GM19438 (cell line): Measurements from ENCODE around the gene FGF5.
"Not testable (repeated sequence)": the region's sequence is repeated elsewhere in the genome, so short reads cannot be mapped to it uniquely, and the experiment has no call there.

Experiments
- ATAC-seq: cut with Tn5 transposase; IDR thresholded peaks from one replicate; pipeline ENCODE4 v1.9.1; 2021; ENCODE audit warnings: low read depth; ENCODE audit not compliant: unreplicated experiment

Gene FGF5

GRCh38 chr4:80294206-80294605 is 27.7 kb downstream of the FGF5 start:
- ATAC-seq, result no peak

GRCh38 chr4:80295336-80295735 is 28.9 kb downstream of the FGF5 start:
- no peak for ATAC-seq

- no peak for ATAC-seq
These were observed 29.4 kb downstream of the FGF5 start for GRCh38 chr4:80295826-80296225.

- ATAC-seq, result no peak
These were observed 35.4 kb downstream of the FGF5 start for GRCh38 chr4:80301884-80302283.

- no peak for ATAC-seq
These were observed 36.3 kb downstream of the FGF5 start for GRCh38 chr4:80302616-80303223.

GRCh38 chr4:80305466-80305865 is 39.0 kb downstream of the FGF5 start:
- no peak for ATAC-seq

GRCh38 chr4:80306260-80306659 is 39.8 kb downstream of the FGF5 start:
- no peak for ATAC-seq

GRCh38 chr4:80307183-80307735 is 40.8 kb downstream of the FGF5 start:
- no peak for ATAC-seq

GRCh38 chr4:80307774-80308465 is 41.5 kb downstream of the FGF5 start:
- no peak for ATAC-seq

GRCh38 chr4:80308466-80308822 is 42.0 kb downstream of the FGF5 start:
- ATAC-seq, result no peak

GRCh38 chr4:80309294-80310004 is 43.0 kb downstream of the FGF5 start:
- no peak for ATAC-seq

GRCh38 chr4:80311130-80311529 is 44.7 kb downstream of the FGF5 start:
- ATAC-seq, result no peak

- ATAC-seq, result no peak
These were observed 45.7 kb downstream of the FGF5 start for GRCh38 chr4:80312124-80312523.

- no peak for ATAC-seq
These were observed 47.2 kb downstream of the FGF5 start for GRCh38 chr4:80313627-80314026.

GRCh38 chr4:80315848-80316247 is 49.4 kb downstream of the FGF5 start:
- not testable (repeated sequence) for ATAC-seq

- ATAC-seq, result no peak
These were observed 54.9 kb downstream of the FGF5 start for GRCh38 chr4:80321341-80321740.

- no peak for ATAC-seq
These were observed 55.3 kb downstream of the FGF5 start for GRCh38 chr4:80321776-80322175.

GRCh38 chr4:80322716-80323115 is 56.3 kb downstream of the FGF5 start:
- ATAC-seq, result no peak

- no peak for ATAC-seq
These were observed 57.7 kb downstream of the FGF5 start for GRCh38 chr4:80324171-80324570.

GRCh38 chr4:80331693-80332092 is 65.2 kb downstream of the FGF5 start:
- ATAC-seq, result no peak

GRCh38 chr4:80333121-80333520 is 66.7 kb downstream of the FGF5 start:
- no peak for ATAC-seq

GRCh38 chr4:80334568-80334967 is 68.1 kb downstream of the FGF5 start:
- no peak for ATAC-seq
